GM23338 (cell line): ENCODE measurements around the gene PARVB. TPM values are rescaled to one million over a fixed set of nuclear protein-coding genes. Genes with fewer than 3 reads are reported as not detected.

Experiments
- ATAC-seq: fragments of 200-7000 bp; cut with Tn5 transposase; 3 replicates; pipeline ENCODE4 v1.9.1; 2020
- DNase-seq: peaks from one replicate; pipeline ENCODE4 v3.0.0-alpha.2; 2015; ENCODE audit warnings: low spot score
- H2AFZ ChIP-seq: fragments of 200-600 bp; sonication (generic); 2 replicates; pipeline ENCODE4 v1.8.0; 2016; ENCODE audit warnings: antibody characterized with exemption, mild to moderate bottlenecking, moderate library complexity
- H3F3A ChIP-seq: fragments of 200-600 bp; sonication (generic); replicated peaks from 2 replicates; pipeline ENCODE4 v1.8.0; 2017; ENCODE audit warnings: antibody characterized with exemption, mixed run types, low read depth
- H3K27ac ChIP-seq: fragments of 200-600 bp; sonication (generic); 2 replicates; pipeline ENCODE4 v1.6.1; 2016; ENCODE audit warnings: low read depth
- H3K27me3 ChIP-seq: fragments of 200-600 bp; sonication (generic); 2 replicates; pipeline ENCODE4 v1.8.0; 2016; ENCODE audit warnings: mild to moderate bottlenecking, mixed run types, moderate library complexity; ENCODE audit not compliant: insufficient read depth
- H3K36me3 ChIP-seq: fragments of 200-600 bp; sonication (generic); 2 replicates; pipeline ENCODE4 v1.8.0; 2016; ENCODE audit warnings: mild to moderate bottlenecking; ENCODE audit not compliant: insufficient read depth
- H3K4me1 ChIP-seq: fragments of 200-600 bp; sonication (generic); 2 replicates; pipeline ENCODE4 v1.8.0; 2016; ENCODE audit warnings: mild to moderate bottlenecking, moderate library complexity; ENCODE audit not compliant: insufficient read depth
- H3K4me2 ChIP-seq: fragments of 200-600 bp; sonication (generic); 2 replicates; pipeline ENCODE4 v1.7.1; 2017; ENCODE audit warnings: mixed run types
- H3K4me3 ChIP-seq: fragments of 200-600 bp; sonication (generic); 2 replicates; pipeline ENCODE4 v1.6.1; 2016; ENCODE audit warnings: mixed run types
- H3K79me2 ChIP-seq: fragments of 200-600 bp; sonication (generic); replicated peaks from 2 replicates; pipeline ENCODE4 v1.8.0; 2017; ENCODE audit warnings: mild to moderate bottlenecking; ENCODE audit not compliant: insufficient read depth
- H3K9me2 ChIP-seq: fragments of 200-600 bp; sonication (generic); 2 replicates; pipeline ENCODE4 v1.8.0; 2017; ENCODE audit not compliant: insufficient read depth
- H4K20me1 ChIP-seq: fragments of 200-600 bp; sonication (generic); replicated peaks from 2 replicates; pipeline ENCODE4 v1.8.0; 2017; ENCODE audit warnings: mild to moderate bottlenecking; ENCODE audit not compliant: insufficient read depth
- H3K27ac Mint-ChIP-seq: 2 replicates; pipeline ENCODE4 v1.8.0; 2020; ENCODE audit warnings: inconsistent platforms, mild to moderate bottlenecking, moderate library complexity, mixed read lengths
- H3K27me3 Mint-ChIP-seq: 3 replicates; pipeline ENCODE4 v1.8.0; 2022; ENCODE audit warnings: low read depth, mild to moderate bottlenecking, moderate library complexity, mixed read lengths, inconsistent platforms; ENCODE audit not compliant: insufficient read depth, poor library complexity
- H3K36me3 Mint-ChIP-seq: 3 replicates; pipeline ENCODE4 v1.8.0; 2021; ENCODE audit warnings: low read depth, mild to moderate bottlenecking, inconsistent platforms, moderate library complexity, mixed read lengths
- H3K4me1 Mint-ChIP-seq: 3 replicates; pipeline ENCODE4 v1.8.0; 2020; ENCODE audit warnings: mild to moderate bottlenecking, inconsistent platforms, mixed read lengths
- H3K4me3 Mint-ChIP-seq: 3 replicates; pipeline ENCODE4 v1.8.0; 2021; ENCODE audit warnings: moderate library complexity, mild to moderate bottlenecking, inconsistent platforms, mixed read lengths
- H3K9me3 Mint-ChIP-seq: 3 replicates; pipeline ENCODE4 v1.8.0; 2020; ENCODE audit warnings: moderate library complexity, mild to moderate bottlenecking, inconsistent platforms, mixed read lengths
- CREB1 ChIP-seq: fragments of 250-450 bp; sonication (Bioruptor Pico); IDR thresholded peaks from 2 replicates; pipeline ENCODE4 v1.5.0; 2020; ENCODE audit warnings: low read depth, mild to moderate bottlenecking, moderate library complexity
- CTCF ChIP-seq, 2 experiments: fragments of 200-600 bp in 1 of 2; sonication (generic) in 1 of 2; conservative IDR thresholded peaks; 2 replicates each; pipeline versions ENCODE4 v1.5.1 to v1.6.1; 2016 to 2017; ENCODE audit warnings: antibody characterized with exemption in 2 of 2, low read depth in 2 of 2, mild to moderate bottlenecking in 2 of 2, moderate library complexity in 1 of 2
- ETS1 ChIP-seq: IDR thresholded peaks from 2 replicates; pipeline ENCODE4 v1.6.1; 2016; ENCODE audit warnings: antibody characterized with exemption
- EZH2 ChIP-seq: fragments of 200-600 bp; sonication (generic); IDR thresholded peaks from one replicate; pipeline ENCODE4 v1.8.0; 2017; ENCODE audit warnings: antibody characterized with exemption, mild to moderate bottlenecking, low read depth; ENCODE audit not compliant: unreplicated experiment
- EZH2phosphoT487 ChIP-seq: fragments of 200-600 bp; sonication (generic); IDR thresholded peaks from one replicate; pipeline ENCODE4 v1.8.1; 2018; ENCODE audit warnings: antibody characterized with exemption; ENCODE audit not compliant: unreplicated experiment
- JUNB ChIP-seq: IDR thresholded peaks from one replicate; pipeline ENCODE4 v1.6.1; 2016; ENCODE audit warnings: antibody characterized with exemption; ENCODE audit not compliant: unreplicated experiment
- NANOG ChIP-seq: IDR thresholded peaks from 2 replicates; pipeline ENCODE4 v1.6.1; 2016; ENCODE audit warnings: antibody characterized with exemption, borderline replicate concordance
- POLR2AphosphoS5 ChIP-seq: IDR thresholded peaks from 2 replicates; pipeline ENCODE4 v1.6.1; 2016; ENCODE audit warnings: antibody characterized with exemption, low read depth
- REST ChIP-seq: IDR thresholded peaks from one replicate; pipeline ENCODE4 v1.6.1; 2018; ENCODE audit warnings: antibody characterized with exemption; ENCODE audit not compliant: unreplicated experiment
- STAT1 ChIP-seq: IDR thresholded peaks from one replicate; pipeline ENCODE4 v1.6.1; 2016; ENCODE audit warnings: antibody characterized with exemption; ENCODE audit not compliant: unreplicated experiment
- ZNF114 ChIP-seq: fragments of 250-450 bp; sonication (Bioruptor Pico); IDR thresholded peaks from 2 replicates; pipeline ENCODE4 v1.5.0; 2020; ENCODE audit warnings: mild to moderate bottlenecking, moderate library complexity
- ZNF331 ChIP-seq: fragments of 250-450 bp; sonication (Bioruptor Pico); IDR thresholded peaks from 2 replicates; pipeline ENCODE4 v1.5.0; 2020; ENCODE audit warnings: low read depth, mild to moderate bottlenecking, moderate library complexity
- ZNF462 ChIP-seq: fragments of 250-450 bp; sonication (Bioruptor Pico); IDR thresholded peaks from 2 replicates; pipeline ENCODE4 v1.5.0; 2020; ENCODE audit warnings: mild to moderate bottlenecking, moderate library complexity
- polyA plus RNA-seq: library from polyadenylated mRNA; unstranded; fragments of >200 nt; fragmentation: Nextera tagmentation; extraction: Ambion mirVana; gene quantifications from 2 replicates; pipeline ENCODE4 v1.2.1, GENCODE V29; 2016
- total RNA-seq: library from RNA; depleted of rRNA; stranded (reverse); fragments of >200 nt; shearing (Covaris generic); gene quantifications from 2 replicates; pipeline ENCODE4 v1.2.3, GENCODE V29; 2014

Gene PARVB
- total and polyA plus RNA-seq, 2 experiments from 2014 or later: 4.3 to 7.7 TPM

GRCh38 chr22:44171561-44171960 lies 147.5 kb downstream of the PARVB start:
- no peak overlapping the region for H3K27ac Mint-ChIP-seq
- H3F3A ChIP-seq: no peaks in the 10 kb centered on the region
- peaks cover 21% of the 10 kb centered on the region for H3K4me1 ChIP-seq
- peaks cover 34% of the 10 kb centered on the region for H3K4me1 Mint-ChIP-seq
- H3K4me3 ChIP-seq: no peak overlapping the region
- no peaks in the 10 kb centered on the region for H3K36me3 ChIP-seq
- H4K20me1 ChIP-seq: no peaks in the 10 kb centered on the region
- no peak overlapping the region for H3K4me2 ChIP-seq
- no peak overlapping the region for H2AFZ ChIP-seq
- no peaks in the 10 kb centered on the region for H3K9me2 ChIP-seq
- no peak for ATAC-seq
- H3K27me3 Mint-ChIP-seq: peaks cover 5% of the 10 kb centered on the region
- H3K9me3 Mint-ChIP-seq: no peaks in the 10 kb centered on the region
- DNase-seq: no peak
- TF ChIP-seq EZH2phosphoT487 (no peak), EZH2 (no peak), STAT1 (no peak), POLR2AphosphoS5 (no peak), CREB1 (no peak), JUNB (no peak), ZNF462 (CRISPR knock-in tag) (no peak), ZNF114 (CRISPR knock-in tag) (no peak), REST (no peak), ZNF331 (CRISPR knock-in tag) (no peak), ETS1 (no peak), NANOG (no peak), CTCF (conservative IDR thresholded peaks at IDR 0.05; ENCODE audit: low read depth in 2 of 2) (no peak)
- H3K79me2 ChIP-seq: no peaks in the 10 kb centered on the region
- H3K27me3 ChIP-seq: no peaks in the 10 kb centered on the region
- H3K27ac ChIP-seq: no peak overlapping the region
- no peaks in the 10 kb centered on the region for H3K36me3 Mint-ChIP-seq
- no peak overlapping the region for H3K4me3 Mint-ChIP-seq
